SK-N-MC (cell line): ENCODE measurements around the gene SLC35F3.

Experiments used
- EZH2 ChIP-seq: fragments of 200-600 bp; sonication (generic); IDR thresholded peaks from one replicate; pipeline ENCODE4 v1.6.1; 2017; ENCODE audit warnings: antibody characterized with exemption
- POLR2AphosphoS5 ChIP-seq: IDR thresholded peaks from 2 replicates; pipeline ENCODE4 v1.6.1; 2012; ENCODE audit warnings: mild to moderate bottlenecking, low read depth, low read length, borderline replicate concordance

- TF ChIP-seq EZH2 (no peak), POLR2AphosphoS5 (no peak)
Measured at GRCh38 chr1:234230414-234230862, 326.0 kb downstream of the SLC35F3 start.
